Mesenchymal stem cell (in vitro differentiated cells and primary cell): Measurements from ENCODE around the gene CAPRIN2.

ENCODE experiments used
- DNase-seq: peaks from one replicate; pipeline ENCODE4 v3.0.0-alpha.2; 2013
- H2AFZ ChIP-seq: one replicate; pipeline ENCODE4 v1.6.1; 2013; ENCODE audit warnings: low read depth, mild to moderate bottlenecking, control low read depth, inconsistent platforms, low read length, moderate library complexity
- H2AK5ac ChIP-seq: 2 replicates; pipeline ENCODE4 v1.6.1; 2013; ENCODE audit warnings: low read length, moderate library complexity, mild to moderate bottlenecking, inconsistent platforms; ENCODE audit not compliant: severe bottlenecking
- H2BK120ac ChIP-seq: one replicate; pipeline ENCODE4 v1.6.1; 2013; ENCODE audit warnings: low read depth, mild to moderate bottlenecking, inconsistent platforms, low read length, moderate library complexity
- H2BK12ac ChIP-seq, 2 experiments: one replicate each; pipeline ENCODE4 v1.6.1; 2013; ENCODE audit warnings: inconsistent platforms in 2 of 2, low read length in 2 of 2, mild to moderate bottlenecking in 2 of 2, moderate library complexity in 2 of 2, control low read depth in 1 of 2
- H2BK15ac ChIP-seq: one replicate; pipeline ENCODE4 v1.6.1; 2013; ENCODE audit warnings: mild to moderate bottlenecking, low read depth, inconsistent platforms; ENCODE audit not compliant: poor library complexity, severe bottlenecking
- H2BK5ac ChIP-seq: 2 replicates; pipeline ENCODE4 v1.6.1; 2013; ENCODE audit warnings: low read depth, mild to moderate bottlenecking, low read length, control low read depth, inconsistent platforms; ENCODE audit not compliant: poor library complexity, severe bottlenecking
- H3K14ac ChIP-seq, 2 experiments: one replicate each; pipeline ENCODE4 v1.6.1; 2013; ENCODE audit warnings: inconsistent platforms in 2 of 2, low read length in 2 of 2, control low read depth in 1 of 2, mild to moderate bottlenecking in 1 of 2, moderate library complexity in 1 of 2
- H3K18ac ChIP-seq, 2 experiments: one replicate each; pipeline ENCODE4 v1.6.1; 2013; ENCODE audit warnings: inconsistent platforms in 2 of 2, low read length in 2 of 2, control low read depth in 1 of 2, low read depth in 1 of 2, mild to moderate bottlenecking in 1 of 2
- H3K23ac ChIP-seq, 2 experiments: one replicate each; pipeline ENCODE4 v1.6.1; 2013; ENCODE audit warnings: inconsistent platforms in 2 of 2, low read length in 2 of 2, mild to moderate bottlenecking in 2 of 2, moderate library complexity in 2 of 2, control low read depth in 1 of 2
- H3K27ac ChIP-seq: 2 replicates; pipeline ENCODE4 v1.5.1; 2013; ENCODE audit warnings: mild to moderate bottlenecking, moderate library complexity, low read length, control low read depth, inconsistent platforms; ENCODE audit not compliant: poor library complexity, severe bottlenecking
- H3K27me3 ChIP-seq, 2 experiments: 2 replicates each; pipeline versions ENCODE4 v1.6.1 to v1.7.0; 2013; ENCODE audit warnings: low read length in 2 of 2, mild to moderate bottlenecking in 2 of 2, moderate library complexity in 2 of 2, control low read depth in 1 of 2, inconsistent platforms in 1 of 2; ENCODE audit not compliant: control insufficient read depth in 1 of 2, insufficient read depth in 1 of 2
- H3K36me3 ChIP-seq, 2 experiments: 2 replicates each; pipeline versions ENCODE4 v1.6.1 to v1.7.0; 2013; ENCODE audit warnings: low read length in 2 of 2, control low read depth in 1 of 2, inconsistent platforms in 1 of 2, low read depth in 1 of 2, mild to moderate bottlenecking in 1 of 2; ENCODE audit not compliant: insufficient read depth in 2 of 2, control insufficient read depth in 1 of 2
- H3K4ac ChIP-seq, 2 experiments: one replicate each; pipeline ENCODE4 v1.6.1; 2013; ENCODE audit warnings: inconsistent platforms in 2 of 2, low read length in 2 of 2, mild to moderate bottlenecking in 2 of 2, moderate library complexity in 2 of 2, control low read depth in 1 of 2, low read depth in 1 of 2
- H3K4me1 ChIP-seq: 2 replicates; pipeline ENCODE4 v1.6.1; 2013; ENCODE audit warnings: low read depth, low read length, control low read depth; ENCODE audit not compliant: control insufficient read depth, insufficient read depth
- H3K4me2 ChIP-seq: 2 replicates; pipeline ENCODE4 v1.6.1; 2013; ENCODE audit warnings: low read length, mild to moderate bottlenecking, inconsistent platforms; ENCODE audit not compliant: poor library complexity, severe bottlenecking
- H3K4me3 ChIP-seq, 2 experiments: 2 replicates each; pipeline versions ENCODE4 v1.5.1 to v1.7.0; 2013; ENCODE audit warnings: low read length in 2 of 2, mild to moderate bottlenecking in 2 of 2, control low read depth in 1 of 2, low read depth in 1 of 2; ENCODE audit not compliant: insufficient read depth in 1 of 2
- H3K79me1 ChIP-seq: replicated peaks from 2 replicates; pipeline ENCODE4 v1.6.1; 2013; ENCODE audit warnings: mild to moderate bottlenecking, control low read depth, low read length, inconsistent platforms; ENCODE audit not compliant: poor library complexity, severe bottlenecking
- H3K9ac ChIP-seq: 2 replicates; pipeline ENCODE4 v1.7.0; 2013; ENCODE audit warnings: mild to moderate bottlenecking, low read length, moderate library complexity
- H3K9me3 ChIP-seq: 2 replicates; pipeline ENCODE4 v1.7.0; 2013; ENCODE audit warnings: mild to moderate bottlenecking, low read length; ENCODE audit not compliant: control insufficient read depth
- H4K8ac ChIP-seq: one replicate; pipeline ENCODE4 v1.6.1; 2013; ENCODE audit warnings: inconsistent platforms, mild to moderate bottlenecking, low read length, moderate library complexity
- H4K91ac ChIP-seq: one replicate; pipeline ENCODE4 v1.6.1; 2013; ENCODE audit warnings: mild to moderate bottlenecking, low read length, inconsistent platforms
- WGBS: methylation state at CpG from one replicate; pipeline ENCODE4 v1.1.7; 2013; ENCODE audit warnings: mixed read lengths; 5-methylcytosine and 5-hydroxymethylcytosine counted together

CAPRIN2 gene

DNA sequence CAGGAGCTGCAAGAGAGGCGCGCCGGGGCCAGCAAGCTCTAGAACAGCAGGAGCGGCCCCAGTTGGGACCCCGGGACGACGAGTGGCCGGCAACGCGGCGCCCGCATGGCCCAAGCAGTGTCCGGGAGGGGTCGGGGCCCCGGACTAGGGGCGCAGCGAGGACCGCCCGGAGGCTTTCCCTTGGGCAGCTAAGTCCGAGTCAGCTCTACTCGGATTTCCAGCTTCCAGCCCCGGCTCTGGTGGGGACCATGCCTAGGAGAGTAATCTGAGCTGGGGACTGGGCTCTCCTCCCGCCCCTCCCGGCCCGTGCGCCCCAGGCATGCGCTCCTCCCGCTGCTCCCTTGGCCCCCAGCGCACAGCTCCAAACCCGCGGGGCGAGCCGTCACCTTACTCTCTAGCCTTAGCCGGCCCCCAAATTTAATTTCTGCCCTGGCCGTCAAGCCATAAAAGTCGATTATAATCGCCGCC lies 41.6 kb upstream of the CAPRIN2 start:
- H3K18ac ChIP-seq, result peak overlapping the region; percentile 48 to 94
- H2BK12ac ChIP-seq, result peak overlapping the region in 1 of 2 experiments; percentile 87
- H3K14ac ChIP-seq, result peak overlapping the region in 1 of 2 experiments; percentile 80
- peak overlapping the region; percentile 92 for H2BK120ac ChIP-seq
- under 1% methylated on average over 35 of the region's 38 CpGs for WGBS
- peaks cover 3 to 28% of the 10 kb centered on the region in 2 experiments for H3K36me3 ChIP-seq
- H3K4me1 ChIP-seq, result peaks cover 30% of the 10 kb centered on the region
- peak overlapping the region; percentile 98 for H3K4me2 ChIP-seq
- H3K23ac ChIP-seq, result no peak overlapping the region
- H3K79me1 ChIP-seq, result peaks cover 6% of the 10 kb centered on the region
- peak overlapping the region; percentile 71 to 85 for H3K4me3 ChIP-seq
- H3K9me3 ChIP-seq, result no peaks in the 10 kb centered on the region
- DNase-seq, result no peak
- peak overlapping the region; percentile 88 for H3K27ac ChIP-seq
- no peak overlapping the region for H2AK5ac ChIP-seq
- H4K91ac ChIP-seq, result peak overlapping the region; percentile 77
- H3K4ac ChIP-seq, result peak overlapping the region; percentile 70 to 89
- H3K9ac ChIP-seq, result peak overlapping the region; percentile 91
- peak overlapping the region; percentile 62 for H2BK15ac ChIP-seq
- H4K8ac ChIP-seq, result peak overlapping the region; percentile 87
- H2BK5ac ChIP-seq, result peak overlapping the region; percentile 97
- no peaks in the 10 kb centered on the region for H3K27me3 ChIP-seq
- H2AFZ ChIP-seq, result peak overlapping the region; percentile 31

DNA sequence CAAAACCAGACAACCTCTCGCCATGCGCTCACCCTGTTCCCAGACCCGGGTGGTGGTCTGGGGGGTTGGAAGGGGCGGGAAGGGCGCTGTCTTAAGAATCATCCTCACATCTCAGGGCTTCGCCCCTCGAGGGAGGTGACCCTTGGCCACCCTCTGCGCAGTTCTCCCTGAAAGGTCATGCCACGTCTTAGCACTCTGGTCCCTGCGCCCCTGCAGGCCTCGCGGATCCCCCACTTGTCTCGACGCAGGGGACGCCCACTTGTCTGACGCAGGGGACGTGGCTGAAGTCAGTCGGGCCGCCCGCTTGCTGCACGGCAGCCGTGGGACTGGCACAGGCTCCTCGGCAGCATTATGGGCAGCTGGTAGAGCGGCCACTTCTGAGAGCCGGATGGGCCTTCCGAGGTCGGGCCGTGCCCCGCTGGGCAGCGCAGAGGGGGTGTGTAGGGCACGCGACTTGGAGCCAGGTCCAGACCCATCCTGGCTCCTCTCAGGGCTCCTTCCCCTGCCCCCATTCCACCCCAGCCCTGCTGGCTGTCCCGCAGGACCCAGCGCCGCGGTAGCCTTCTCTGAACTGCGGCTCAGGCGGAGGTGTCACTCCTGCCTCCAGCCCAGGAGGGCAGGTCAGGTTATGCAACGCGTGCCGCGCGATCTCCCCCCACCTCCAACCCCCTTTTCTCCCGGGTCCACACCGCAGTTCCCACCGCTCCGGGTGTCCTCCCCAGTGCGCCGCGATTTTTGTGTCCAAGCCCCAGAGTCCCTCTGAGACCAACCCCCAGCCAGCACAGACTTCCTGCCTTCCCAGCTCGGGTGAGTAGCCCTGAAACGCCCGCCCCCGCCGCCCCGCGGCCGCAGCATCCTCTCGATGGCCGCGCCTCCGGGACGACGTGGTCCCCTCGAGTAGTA lies 40.9 kb upstream of the CAPRIN2 start:
- Histone ChIP-seq H3K4me1 (peaks cover 30% of the 10 kb centered on the region), H3K4me3 (peak overlapping the region; percentile 71 to 85), H3K27me3 (no peaks in the 10 kb centered on the region), H2BK5ac (peak overlapping the region; percentile 97), H2BK120ac (peak overlapping the region; percentile 92), H3K18ac (peak overlapping the region; percentile 96 to 98), H3K4ac (peak overlapping the region; percentile 32 to 83), H2BK12ac (peak overlapping the region; percentile 49 to 85), H3K23ac (peak overlapping the region; percentile 67 to 81), H3K27ac (peak overlapping the region; percentile 99), H3K9me3 (no peaks in the 10 kb centered on the region), H4K8ac (peak overlapping the region; percentile 93), H2BK15ac (peak overlapping the region; percentile 44), H2AK5ac (peak overlapping the region; percentile 43), H3K79me1 (peaks cover 6% of the 10 kb centered on the region), H3K4me2 (peak overlapping the region; percentile 98), H3K36me3 (peaks cover 3 to 22% of the 10 kb centered on the region in 2 experiments), H2AFZ (peak overlapping the region; percentile 91), H3K14ac (peak overlapping the region in 1 of 2 experiments; percentile 94), H3K9ac (peak overlapping the region; percentile 91), H4K91ac (peak overlapping the region; percentile 86)
- DNase-seq, result peak; percentile 87
- WGBS, result 2% methylated on average over 63 of the region's 65 CpGs

DNA sequence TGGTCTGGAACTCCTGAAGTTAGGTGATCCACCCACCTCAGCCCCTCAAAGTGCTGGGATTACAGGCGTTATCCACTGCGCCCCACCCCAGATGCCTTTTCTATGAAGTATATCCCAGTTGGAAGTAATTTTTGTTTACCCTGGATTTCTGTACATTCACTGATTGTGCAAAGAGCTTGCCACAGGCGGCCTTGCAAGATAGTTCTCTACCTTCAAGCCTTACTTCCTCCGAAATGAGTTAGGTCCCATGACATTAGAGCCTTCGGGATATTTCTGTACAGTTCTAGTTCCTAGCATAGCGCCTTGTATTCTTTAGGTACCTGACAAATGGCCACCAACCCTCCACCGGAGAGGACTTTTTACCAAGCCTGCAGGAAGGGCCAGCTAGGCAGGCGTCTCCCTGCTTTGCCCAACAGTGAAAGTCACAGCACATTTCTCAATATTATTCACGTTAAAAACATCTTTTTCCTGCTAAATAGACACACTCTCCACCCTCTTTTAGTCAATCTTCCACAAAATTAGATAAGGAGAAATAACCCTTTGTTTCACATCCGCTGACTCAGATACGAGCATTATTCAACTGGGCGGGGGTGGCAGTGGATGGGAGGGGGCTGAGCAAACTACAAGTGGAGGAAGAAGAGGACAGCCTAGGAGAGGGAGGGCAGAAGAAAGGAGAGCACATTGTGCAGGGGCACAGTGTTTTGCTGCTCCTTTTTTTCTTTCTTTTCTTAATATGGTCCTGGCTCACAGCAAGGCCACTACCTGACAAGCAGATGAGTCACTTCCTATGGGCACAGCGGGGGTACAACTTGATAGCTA lies 40.0 kb upstream of the CAPRIN2 start:
- 37% methylated on average over 12 of the region's 13 CpGs for WGBS

More for the DNA sequence above, 40.0 kb upstream of the CAPRIN2 start:
- peak overlapping the region; percentile 92 for H2BK120ac ChIP-seq
- H3K4me3 ChIP-seq, result peak overlapping the region in 1 of 2 experiments; percentile 85
- peak overlapping the region; percentile 98 for H3K4me2 ChIP-seq
- H2BK5ac ChIP-seq, result peak overlapping the region; percentile 97
- peak overlapping the region; percentile 85 to 96 for H2BK12ac ChIP-seq
- peak; percentile 81 for DNase-seq
- H4K8ac ChIP-seq, result peak overlapping the region; percentile 93
- H3K9ac ChIP-seq, result peak overlapping the region; percentile 91
- peaks cover 6% of the 10 kb centered on the region for H3K79me1 ChIP-seq
- H2BK15ac ChIP-seq, result peak overlapping the region; percentile 26
- H2AFZ ChIP-seq, result peak overlapping the region; percentile 91
- H3K9me3 ChIP-seq, result no peaks in the 10 kb centered on the region
- H3K36me3 ChIP-seq, result peaks cover 0 to 13% of the 10 kb centered on the region in 2 experiments
- peaks cover 30% of the 10 kb centered on the region for H3K4me1 ChIP-seq
- H3K27me3 ChIP-seq, result no peaks in the 10 kb centered on the region
- H2AK5ac ChIP-seq, result peak overlapping the region; percentile 97
- peak overlapping the region; percentile 86 for H4K91ac ChIP-seq
- H3K27ac ChIP-seq, result peak overlapping the region; percentile 99
- H3K14ac ChIP-seq, result peak overlapping the region in 1 of 2 experiments; percentile 89
- peak overlapping the region; percentile 96 to 98 for H3K18ac ChIP-seq
- H3K23ac ChIP-seq, result no peak overlapping the region
- H3K4ac ChIP-seq, result peak overlapping the region; percentile 83 to 89
